IMR-90 (cell line): ENCODE results near the gene IGFBP6. TPM values are rescaled to one million over a fixed set of nuclear protein-coding genes. Genes with fewer than 3 reads are reported as not detected.

Experiments used
- ATAC-seq: fragments of 200-7000 bp; cut with Tn5 transposase; 2 replicates; pipeline ENCODE4 v1.9.1; 2020; ENCODE audit warnings: low read depth, mild to moderate bottlenecking, moderate library complexity
- BruUV-seq: library from RNA; stranded (reverse); fragments of 400-500 nt; replicated peaks from 2 replicates; lab custom pipeline; 2021; lab: Mats Ljungman, UMichigan
- CTCF ChIA-PET: fragments of 300-600 bp; formaldehyde crosslinking; extraction: SDS; loops from one replicate; lab custom pipeline; 2021; ENCODE audit warnings: antibody characterized with exemption; lab: Yijun Ruan, JAX
- POLR2A ChIA-PET: fragments of 300-600 bp; sonication (Branson Sonifier 250); formaldehyde crosslinking; loops from one replicate; lab custom pipeline; 2022; ENCODE audit warnings: antibody characterized with exemption; ENCODE audit not compliant: unreplicated experiment; lab: Charles Lee
- DNase-seq: peaks from one replicate; pipeline ENCODE4 v3.0.0; 2013
- H2AFZ ChIP-seq: replicated peaks from 2 replicates; pipeline ENCODE3; 2013; ENCODE audit warnings: low read length, mild to moderate bottlenecking; ENCODE audit not compliant: poor library complexity
- H2AK5ac ChIP-seq: 2 replicates; pipeline ENCODE4 v1.6.1; 2013; ENCODE audit warnings: low read depth, low read length, inconsistent platforms
- H2AK9ac ChIP-seq: replicated peaks from 2 replicates; pipeline ENCODE3; 2013; ENCODE audit warnings: mild to moderate bottlenecking, low read depth, low read length, moderate library complexity; ENCODE audit not compliant: poor library complexity
- H2BK120ac ChIP-seq: 2 replicates; pipeline ENCODE4 v1.6.1; 2013; ENCODE audit warnings: low read depth, low read length, inconsistent platforms
- H2BK15ac ChIP-seq: 3 replicates; pipeline ENCODE4 v1.6.1; 2013; ENCODE audit warnings: low read depth, low read length, inconsistent platforms
- H2BK20ac ChIP-seq: 2 replicates; pipeline ENCODE4 v1.6.1; 2013; ENCODE audit warnings: low read depth, mild to moderate bottlenecking, inconsistent platforms, low read length, moderate library complexity
- H2BK5ac ChIP-seq: 2 replicates; pipeline ENCODE4 v1.6.1; 2013; ENCODE audit warnings: mild to moderate bottlenecking, low read depth, low read length, inconsistent platforms; ENCODE audit not compliant: poor library complexity, severe bottlenecking
- H3K14ac ChIP-seq: replicated peaks from 2 replicates; pipeline ENCODE4 v1.6.1; 2013; ENCODE audit warnings: low read depth, low read length, inconsistent platforms
- H3K18ac ChIP-seq: 2 replicates; pipeline ENCODE4 v1.6.1; 2013; ENCODE audit warnings: low read depth, low read length, control low read depth
- H3K23ac ChIP-seq: 2 replicates; pipeline ENCODE4 v1.6.1; 2013; ENCODE audit warnings: low read depth, low read length, inconsistent platforms
- H3K27ac ChIP-seq: 2 replicates; pipeline ENCODE4 v1.5.1; 2013; ENCODE audit warnings: mild to moderate bottlenecking, control low read depth, low read length; ENCODE audit not compliant: insufficient read depth
- H3K27me3 ChIP-seq: 2 replicates; pipeline ENCODE4 v1.6.1; 2013; ENCODE audit warnings: low read length; ENCODE audit not compliant: control insufficient read depth, insufficient read depth
- H3K36me3 ChIP-seq: 2 replicates; pipeline ENCODE4 v1.6.1; 2013; ENCODE audit warnings: low read length, mixed read lengths; ENCODE audit not compliant: control insufficient read depth, insufficient read depth
- H3K4ac ChIP-seq: 2 replicates; pipeline ENCODE4 v1.6.1; 2013; ENCODE audit warnings: low read depth, low read length, inconsistent platforms
- H3K4me1 ChIP-seq: 2 replicates; pipeline ENCODE4 v1.6.1; 2013; ENCODE audit warnings: low read length, mixed read lengths; ENCODE audit not compliant: control insufficient read depth, insufficient read depth
- H3K4me2 ChIP-seq: 2 replicates; pipeline ENCODE4 v1.6.1; 2013; ENCODE audit warnings: low read depth, mild to moderate bottlenecking, control low read depth, low read length, moderate library complexity
- H3K4me3 ChIP-seq: 2 replicates; pipeline ENCODE4 v1.5.1; 2013; ENCODE audit warnings: low read depth, mild to moderate bottlenecking, control low read depth, low read length, moderate library complexity; ENCODE audit not compliant: insufficient read depth
- H3K56ac ChIP-seq: 2 replicates; pipeline ENCODE4 v1.6.1; 2013; ENCODE audit warnings: low read length, inconsistent platforms; ENCODE audit not compliant: insufficient read depth; ENCODE audit errors: extremely low read depth
- H3K79me1 ChIP-seq, 2 experiments: 2 replicates each; pipeline ENCODE4 v1.6.1; 2013; ENCODE audit warnings: low read length in 2 of 2, inconsistent platforms in 1 of 2, low read depth in 1 of 2
- H3K9ac ChIP-seq: 2 replicates; pipeline ENCODE4 v1.6.1; 2013; ENCODE audit warnings: low read depth, low read length, control low read depth
- H3K9me1 ChIP-seq: 2 replicates; pipeline ENCODE4 v1.6.1; 2013; ENCODE audit warnings: low read length, inconsistent platforms; ENCODE audit not compliant: insufficient read depth
- H3K9me3 ChIP-seq: 2 replicates; pipeline ENCODE4 v1.6.1; 2013; ENCODE audit warnings: low read length; ENCODE audit not compliant: control insufficient read depth, insufficient read depth
- H4K20me1 ChIP-seq: 2 replicates; pipeline ENCODE4 v1.6.1; 2013; ENCODE audit warnings: low read length, inconsistent platforms; ENCODE audit not compliant: insufficient read depth
- H4K5ac ChIP-seq: 2 replicates; pipeline ENCODE4 v1.6.1; 2013; ENCODE audit warnings: mild to moderate bottlenecking, low read depth, low read length, control low read depth
- H4K8ac ChIP-seq, 2 experiments: 2 replicates each; pipeline ENCODE4 v1.6.1; 2013; ENCODE audit warnings: low read depth in 2 of 2, low read length in 2 of 2, control low read depth in 1 of 2, inconsistent platforms in 1 of 2
- H4K91ac ChIP-seq: 2 replicates; pipeline ENCODE4 v1.6.1; 2013; ENCODE audit warnings: low read depth, low read length, inconsistent platforms; ENCODE audit not compliant: insufficient read depth
- MXI1 ChIP-seq: IDR thresholded peaks from 2 replicates; pipeline ENCODE4 v1.6.1; 2012; ENCODE audit warnings: low read depth, mild to moderate bottlenecking, low read length, moderate library complexity, borderline replicate concordance
- POLR2A ChIP-seq: IDR thresholded peaks from 2 replicates; pipeline ENCODE4 v1.6.1; 2012; ENCODE audit warnings: mild to moderate bottlenecking, low read depth, low read length
- RAD21 ChIP-seq: IDR thresholded peaks from 2 replicates; pipeline ENCODE4 v1.6.1; 2012; ENCODE audit warnings: low read length, improper control_type of control experiment
- WGBS, 2 experiments: methylation state at CpG; one replicate each; pipeline versions ENCODE4 v1.1.5 to v1.1.7; 2013; ENCODE audit warnings: missing lambda C conversion rate in 2 of 2; ENCODE audit not compliant: insufficient read length in 1 of 2; ENCODE audit errors: extremely low coverage in 2 of 2; 5-methylcytosine and 5-hydroxymethylcytosine counted together
- dilution Hi-C: fragments of 300-500 bp; cut with HindIII; formaldehyde crosslinking; loops from one replicate; pipeline ENCODE4 v1.14.3; 2018; ENCODE audit warnings: low sequenced_read_pairs; ENCODE audit not compliant: unreplicated experiment
- in situ Hi-C: fragments of 300-500 bp; cut with MboI; formaldehyde crosslinking; loops from 3 replicates; pipeline ENCODE4 v1.14.3; 2019; ENCODE audit warnings: low sequenced_read_pairs, inconsistent platforms, mixed read lengths
- intact Hi-C: fragments of 100-400 bp; cut with micrococcal nuclease; formaldehyde crosslinking; loops from 2 replicates; pipeline ENCODE4 v1.10.0; 2022
- polyA plus RNA-seq, 3 experiments: library from polyadenylated mRNA; depleted of rRNA; stranded (reverse); fragments of >200 nt; gene quantifications; 2 replicates each; pipeline ENCODE4 v1.2.3, GENCODE V29; 2012; ENCODE audit warnings: low replicate concordance in 1 of 3
- total RNA-seq: library from RNA; depleted of rRNA; stranded (reverse); fragments of >200 nt; gene quantifications from 2 replicates; pipeline ENCODE4 v1.2.3, GENCODE V29; 2012

Gene IGFBP6
- total and polyA plus RNA-seq, 2 of the 4 experiments (the other 2 are of a cell fraction), result 124 to 337 TPM

- no peak for TF ChIP-seq RAD21
Measured at GRCh38 chr12:53115891-53116648, 18.6 kb downstream of the IGFBP6 start (continued).

DNA sequence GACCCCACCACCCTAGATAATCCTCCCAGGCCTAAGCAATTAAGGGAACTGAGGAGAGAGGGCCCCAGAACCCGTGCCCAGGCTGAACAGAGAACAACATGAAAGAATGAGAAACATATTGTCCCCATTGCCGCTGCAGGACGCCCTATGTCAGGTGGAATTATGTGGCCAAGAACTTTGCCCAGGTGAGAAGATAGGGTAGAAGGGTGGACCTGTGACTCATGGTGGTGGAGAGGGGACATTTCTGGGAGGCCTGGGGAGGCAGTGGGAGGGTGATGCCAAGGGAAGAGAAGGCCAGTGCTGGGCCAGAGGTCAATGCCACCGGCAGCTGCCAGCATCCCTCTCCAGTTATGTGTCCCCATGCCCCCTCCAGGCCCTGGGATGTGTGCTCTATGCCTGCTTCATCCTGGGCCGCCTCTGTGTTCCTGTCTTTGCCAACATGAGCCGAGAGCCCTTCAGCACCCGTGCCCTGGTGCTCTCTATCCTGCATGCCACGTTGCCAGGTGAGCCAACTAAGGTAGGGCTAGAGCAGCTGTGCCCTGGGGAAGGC lies 21.4 kb downstream of the IGFBP6 start:
- in situ Hi-C loops, result no loop called here
- DNase-seq, result no peak
- CTCF ChIA-PET, result no interaction called here

More for the DNA sequence above, 21.4 kb downstream of the IGFBP6 start:
- Histone ChIP-seq H3K4me2 (no peak overlapping the region), H3K4ac (no peak overlapping the region), H4K20me1 (no peaks in the 10 kb centered on the region), H3K56ac (no peak overlapping the region), H3K23ac (no peak overlapping the region), H2BK15ac (no peak overlapping the region), H2BK120ac (no peak overlapping the region), H4K91ac (no peak overlapping the region), H2BK20ac (no peak overlapping the region), H2AFZ (no peak overlapping the region), H3K27me3 (peaks cover 2% of the 10 kb centered on the region; the same call in 1 of the 2 replicates), H3K27ac (no peak overlapping the region), H3K9ac (no peak overlapping the region), H3K14ac (no peak overlapping the region), H3K36me3 (no peaks in the 10 kb centered on the region), H2AK9ac (no peak overlapping the region), H2AK5ac (no peak overlapping the region), H4K8ac (no peak overlapping the region), H4K5ac (no peak overlapping the region), H3K4me3 (no peak overlapping the region), H3K18ac (no peak overlapping the region), H2BK5ac (no peak overlapping the region), H3K4me1 (peaks cover 3% of the 10 kb centered on the region; the same call in 1 of the 2 replicates), H3K79me1 (no peaks in the 10 kb centered on the region), H3K9me3 (no peaks in the 10 kb centered on the region), H3K9me1 (peaks cover 6% of the 10 kb centered on the region)
- 75% methylated on average over 6 of the region's 8 CpGs; no CpG with 5 or more reads in 1 of the 2 experiments for WGBS, 2 experiments
- no peak for ATAC-seq
- TF ChIP-seq RAD21, result no peak
- no peak for TF ChIP-seq MXI1
- no peak for TF ChIP-seq POLR2A
- intact Hi-C loops (no loop called here), dilution Hi-C loops (no loop called here)
- no TSS peak for BruUV-seq
- POLR2A ChIA-PET, result no interaction called here
